BLaER1 (cell line): ENCODE data around the gene MYMK.

ENCODE experiments used
- H3K27ac ChIP-seq: shearing (Covaris generic); formaldehyde crosslinking; 2 replicates; pipeline ENCODE4 v1.8.1; 2022
- H3K27me3 ChIP-seq: shearing (Covaris generic); formaldehyde crosslinking; 2 replicates; pipeline ENCODE4 v1.8.1; 2022
- H3K36me3 ChIP-seq: shearing (Covaris generic); formaldehyde crosslinking; 2 replicates; pipeline ENCODE4 v1.8.1; 2022
- H3K4me1 ChIP-seq: shearing (Covaris generic); formaldehyde crosslinking; 2 replicates; pipeline ENCODE4 v1.8.1; 2022
- H3K4me2 ChIP-seq: shearing (Covaris generic); formaldehyde crosslinking; 2 replicates; pipeline ENCODE4 v1.8.1; 2022
- H3K4me3 ChIP-seq: shearing (Covaris generic); formaldehyde crosslinking; 2 replicates; pipeline ENCODE4 v1.8.1; 2022
- H3K9ac ChIP-seq: shearing (Covaris generic); formaldehyde crosslinking; 2 replicates; pipeline ENCODE4 v1.8.1; 2022
- H3K9me3 ChIP-seq: shearing (Covaris generic); formaldehyde crosslinking; 2 replicates; pipeline ENCODE4 v1.8.1; 2022
- H4K20me1 ChIP-seq: shearing (Covaris generic); formaldehyde crosslinking; 2 replicates; pipeline ENCODE4 v1.8.1; 2022
- Cebpa-rat ChIP-seq: shearing (Covaris generic); IDR thresholded peaks from 2 replicates; pipeline ENCODE4 v1.8.1; 2022

The MYMK gene

DNA sequence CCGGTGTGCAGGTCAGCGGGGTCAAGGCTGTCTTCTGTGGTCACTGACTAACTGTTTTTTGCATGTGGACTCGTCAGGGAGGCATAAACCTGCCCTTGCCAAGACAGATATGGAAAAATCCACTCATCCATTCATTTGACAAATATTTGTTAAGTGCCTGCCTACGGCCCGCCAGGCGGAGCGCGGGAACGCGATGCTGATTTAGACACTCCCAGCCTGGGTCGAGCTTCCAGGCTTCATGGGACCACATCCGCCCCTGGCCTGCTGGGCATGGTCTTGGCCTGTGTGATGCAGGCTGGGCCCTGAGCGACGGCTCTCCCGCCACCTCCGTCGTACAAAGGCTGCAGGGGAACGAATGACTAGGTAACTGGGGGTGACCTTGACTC lies 18.1 kb downstream of the MYMK start:
- Histone ChIP-seq H3K4me3 (no peak overlapping the region), H3K27ac (no peak overlapping the region), H3K4me2 (no peak overlapping the region), H3K27me3 (no peaks in the 10 kb centered on the region), H4K20me1 (no peaks in the 10 kb centered on the region), H3K9ac (no peak overlapping the region), H3K9me3 (peaks cover 16% of the 10 kb centered on the region), H3K36me3 (no peaks in the 10 kb centered on the region), H3K4me1 (peaks cover 22% of the 10 kb centered on the region)
- TF ChIP-seq Cebpa-rat, result no peak

DNA sequence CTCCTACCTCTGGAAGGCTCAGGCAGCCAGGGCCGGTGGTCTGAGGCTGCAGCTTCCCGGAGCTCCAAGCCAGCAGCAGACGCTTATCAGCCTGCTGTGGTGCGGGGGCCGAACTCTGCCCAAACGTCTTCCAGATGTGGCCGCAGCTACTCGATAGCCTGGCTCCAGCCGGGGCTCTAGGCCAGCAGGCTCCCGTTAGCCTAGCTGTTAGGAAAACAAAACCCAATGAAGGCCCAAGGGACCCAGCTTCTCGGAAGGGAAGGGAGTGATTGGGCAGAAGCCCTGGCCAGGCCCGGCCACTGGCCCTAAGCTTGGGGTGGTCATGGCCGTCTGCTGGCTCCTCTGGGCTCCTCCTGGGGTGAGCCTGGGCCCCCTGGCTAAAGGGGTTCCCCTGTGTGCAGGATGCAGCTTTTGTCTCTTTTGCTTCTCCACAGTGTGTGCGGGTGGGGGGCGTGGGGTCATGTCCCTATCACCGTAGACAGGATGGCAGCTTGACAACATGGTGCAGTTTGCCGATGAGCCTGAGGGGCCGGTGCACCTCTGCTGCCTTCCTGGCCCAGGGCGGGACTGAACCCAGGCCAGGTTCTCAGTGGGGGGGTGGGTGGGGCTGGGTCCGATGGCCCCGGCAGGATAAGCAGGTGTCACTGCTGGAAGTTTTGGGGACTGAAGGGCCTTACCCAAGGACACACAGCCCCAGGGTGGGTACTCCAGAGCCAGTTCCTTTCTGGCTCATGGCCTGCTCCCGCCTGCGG lies 18.7 kb downstream of the MYMK start:
- H3K9me3 ChIP-seq, result peaks cover 22% of the 10 kb centered on the region
- peaks cover 22% of the 10 kb centered on the region for H3K4me1 ChIP-seq
- H4K20me1 ChIP-seq, result no peaks in the 10 kb centered on the region
- no peak overlapping the region for H3K27ac ChIP-seq
- H3K9ac ChIP-seq, result no peak overlapping the region
- no peaks in the 10 kb centered on the region for H3K27me3 ChIP-seq
- no peak for TF ChIP-seq Cebpa-rat
- no peak overlapping the region for H3K4me3 ChIP-seq
- no peaks in the 10 kb centered on the region for H3K36me3 ChIP-seq
- no peak overlapping the region for H3K4me2 ChIP-seq

DNA sequence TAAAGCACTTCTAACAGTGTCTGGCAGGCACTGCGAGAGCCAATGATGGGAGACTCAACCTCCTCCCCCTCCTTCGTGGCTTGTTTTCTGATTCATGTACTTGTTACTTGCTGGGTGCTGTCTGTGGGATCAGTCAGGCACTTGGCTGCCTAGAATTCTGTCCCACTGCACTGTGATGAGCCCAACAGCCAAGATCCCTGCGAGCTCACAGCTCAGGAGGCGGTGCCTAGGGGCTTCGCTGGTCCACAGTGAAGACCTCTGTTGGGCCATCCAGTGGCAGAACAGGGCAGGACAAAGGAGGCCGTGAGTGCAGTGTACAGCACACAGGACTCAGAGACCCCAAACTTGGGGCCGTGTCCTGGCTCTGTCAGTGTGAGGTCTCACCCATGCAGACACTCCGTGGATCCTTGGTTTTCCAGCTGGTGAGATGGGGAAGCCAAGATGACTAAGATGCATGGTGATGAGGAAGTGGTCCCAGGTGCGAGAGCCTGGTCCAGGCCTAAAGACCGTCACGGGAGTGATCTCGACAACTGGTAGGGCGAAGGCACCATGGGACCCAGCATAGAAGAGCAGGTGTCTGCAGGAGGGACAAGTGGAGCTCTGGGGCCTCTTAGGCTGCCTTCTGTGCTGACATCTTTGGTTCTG lies 19.5 kb downstream of the MYMK start:
- no peaks in the 10 kb centered on the region for H4K20me1 ChIP-seq
- H3K4me1 ChIP-seq, result peaks cover 22% of the 10 kb centered on the region
- H3K4me3 ChIP-seq, result no peak overlapping the region
- H3K27me3 ChIP-seq, result no peaks in the 10 kb centered on the region
- H3K4me2 ChIP-seq, result no peak overlapping the region
- H3K9me3 ChIP-seq, result peaks cover 22% of the 10 kb centered on the region
- H3K9ac ChIP-seq, result no peak overlapping the region
- TF ChIP-seq Cebpa-rat, result no peak
- H3K36me3 ChIP-seq, result no peaks in the 10 kb centered on the region
- H3K27ac ChIP-seq, result no peak overlapping the region

- Histone ChIP-seq H4K20me1 (no peaks in the 10 kb centered on the region), H3K36me3 (no peaks in the 10 kb centered on the region), H3K4me3 (no peak overlapping the region), H3K27me3 (no peaks in the 10 kb centered on the region), H3K9ac (no peak overlapping the region), H3K27ac (no peak overlapping the region), H3K4me1 (peaks cover 7% of the 10 kb centered on the region; the same call in 1 of the 2 replicates), H3K4me2 (no peak overlapping the region), H3K9me3 (peaks cover 22% of the 10 kb centered on the region)
- no peak for TF ChIP-seq Cebpa-rat
Measured at GRCh38 chr9:133502112-133502511, 22.6 kb downstream of the MYMK start.

DNA sequence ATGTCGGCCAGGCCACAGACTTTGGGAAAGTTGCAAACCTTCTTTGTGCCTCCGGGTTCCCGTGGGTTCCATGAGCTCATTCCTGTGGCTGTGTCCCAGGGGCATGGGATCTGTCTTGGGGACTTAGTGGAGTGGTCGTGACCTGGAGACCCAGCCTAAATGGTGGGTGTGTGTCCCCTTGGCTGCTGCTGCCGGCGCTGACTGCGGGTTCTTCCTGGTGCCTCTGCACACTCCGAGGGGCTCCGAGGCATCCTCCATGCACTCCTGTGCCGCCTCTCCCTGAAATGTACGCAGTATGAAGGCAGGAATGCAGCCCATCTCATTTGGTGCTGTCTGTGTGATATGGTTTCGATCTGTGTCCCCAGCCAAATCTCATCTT lies 24.9 kb downstream of the MYMK start:
- no peak overlapping the region for H3K9ac ChIP-seq
- no peaks in the 10 kb centered on the region for H3K27me3 ChIP-seq
- no peak overlapping the region for H3K4me3 ChIP-seq
- TF ChIP-seq Cebpa-rat, result no peak
- H3K27ac ChIP-seq, result no peak overlapping the region
- no peaks in the 10 kb centered on the region for H3K36me3 ChIP-seq
- no peaks in the 10 kb centered on the region for H4K20me1 ChIP-seq
- H3K4me2 ChIP-seq, result no peak overlapping the region
- H3K4me1 ChIP-seq, result peaks cover 12% of the 10 kb centered on the region
- H3K9me3 ChIP-seq, result peaks cover 22% of the 10 kb centered on the region

GRCh38 chr9:133499132-133499891 lies 25.4 kb downstream of the MYMK start:
- Histone ChIP-seq H3K4me3 (no peak overlapping the region), H3K9ac (no peak overlapping the region), H4K20me1 (no peaks in the 10 kb centered on the region), H3K9me3 (peaks cover 22% of the 10 kb centered on the region), H3K27ac (no peak overlapping the region), H3K4me2 (no peak overlapping the region), H3K36me3 (no peaks in the 10 kb centered on the region), H3K27me3 (no peaks in the 10 kb centered on the region), H3K4me1 (peaks cover 12% of the 10 kb centered on the region)
- TF ChIP-seq Cebpa-rat, result no peak

DNA sequence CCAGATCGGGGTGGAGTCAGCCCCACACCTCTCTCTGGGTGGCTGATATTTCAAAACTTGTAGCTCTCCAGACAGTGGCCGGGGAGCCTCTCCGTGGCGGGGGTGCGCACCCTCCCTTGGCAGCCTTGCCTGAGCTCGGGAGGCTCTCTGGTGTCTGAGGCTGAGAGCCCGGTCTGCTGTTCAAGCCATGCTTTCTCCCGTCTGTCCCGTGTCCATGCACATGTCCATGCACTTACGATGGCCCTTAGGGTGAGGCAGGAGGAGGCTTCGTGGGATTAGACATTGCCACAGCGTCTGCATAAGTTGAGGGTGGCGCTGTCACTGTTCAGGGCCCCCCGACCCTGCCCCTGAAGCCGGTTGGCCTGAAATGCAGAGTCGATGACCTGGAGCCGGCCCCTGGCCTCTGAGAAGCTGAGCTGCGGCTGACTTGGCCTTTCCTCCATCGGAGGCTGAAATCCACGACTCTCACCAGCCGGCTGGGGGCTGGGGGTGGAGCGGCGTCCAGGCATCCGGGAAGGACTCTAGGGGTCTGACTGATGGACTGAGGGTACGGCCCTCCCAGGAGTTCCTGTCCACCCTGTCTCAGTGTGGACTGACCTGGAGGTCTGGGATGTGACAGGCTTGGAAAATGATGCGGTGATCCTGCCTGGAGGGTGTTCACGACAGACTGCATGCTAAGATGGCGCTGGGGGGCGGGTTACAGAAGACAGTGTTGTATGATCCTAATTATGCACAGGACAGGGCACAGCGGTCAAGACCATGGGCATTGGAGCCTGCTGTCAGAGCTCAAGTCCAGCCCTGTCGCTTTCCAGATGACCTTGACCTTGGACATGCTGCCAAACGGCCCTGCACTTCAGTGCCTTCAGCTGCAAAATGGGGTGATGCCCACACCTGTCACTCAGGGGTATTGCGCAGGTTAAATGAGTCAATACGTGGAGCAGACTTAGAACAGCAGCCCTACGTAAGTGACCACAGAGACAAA lies 27.6 kb downstream of the MYMK start:
- Histone ChIP-seq H4K20me1 (no peaks in the 10 kb centered on the region), H3K27ac (peak overlapping the region; percentile 11; the same call in 1 of the 2 replicates), H3K9ac (no peak overlapping the region), H3K4me1 (peaks cover 18% of the 10 kb centered on the region), H3K27me3 (no peaks in the 10 kb centered on the region), H3K9me3 (peaks cover 11% of the 10 kb centered on the region), H3K4me3 (no peak overlapping the region), H3K4me2 (peak overlapping the region; percentile 56), H3K36me3 (no peaks in the 10 kb centered on the region)
- no peak for TF ChIP-seq Cebpa-rat

- H3K9ac ChIP-seq, result no peak overlapping the region
- H4K20me1 ChIP-seq, result no peaks in the 10 kb centered on the region
- no peaks in the 10 kb centered on the region for H3K36me3 ChIP-seq
- H3K4me3 ChIP-seq, result no peak overlapping the region
- H3K9me3 ChIP-seq, result no peaks in the 10 kb centered on the region
- no peaks in the 10 kb centered on the region for H3K27me3 ChIP-seq
- peak overlapping the region; percentile 56 for H3K4me2 ChIP-seq
- H3K27ac ChIP-seq, result no peak overlapping the region
- H3K4me1 ChIP-seq, result peaks cover 18% of the 10 kb centered on the region
- TF ChIP-seq Cebpa-rat, result no peak
Measured at GRCh38 chr9:133495327-133496293, 29.1 kb downstream of the MYMK start.
